DMS53 treated with DMSO at 0.1 percent for 48 hours (cell line): ENCODE measurements around the gene RTP3.
"Not testable (repeated sequence)": the region's sequence is repeated elsewhere in the genome, so short reads cannot be mapped to it uniquely, and the experiment has no call there.

Experiments
- DNase-seq: peaks from one replicate; lab custom pipeline; 2025; ENCODE audit not compliant: unreplicated experiment; lab: John Stamatoyannopoulos, UW

The RTP3 gene

DNA sequence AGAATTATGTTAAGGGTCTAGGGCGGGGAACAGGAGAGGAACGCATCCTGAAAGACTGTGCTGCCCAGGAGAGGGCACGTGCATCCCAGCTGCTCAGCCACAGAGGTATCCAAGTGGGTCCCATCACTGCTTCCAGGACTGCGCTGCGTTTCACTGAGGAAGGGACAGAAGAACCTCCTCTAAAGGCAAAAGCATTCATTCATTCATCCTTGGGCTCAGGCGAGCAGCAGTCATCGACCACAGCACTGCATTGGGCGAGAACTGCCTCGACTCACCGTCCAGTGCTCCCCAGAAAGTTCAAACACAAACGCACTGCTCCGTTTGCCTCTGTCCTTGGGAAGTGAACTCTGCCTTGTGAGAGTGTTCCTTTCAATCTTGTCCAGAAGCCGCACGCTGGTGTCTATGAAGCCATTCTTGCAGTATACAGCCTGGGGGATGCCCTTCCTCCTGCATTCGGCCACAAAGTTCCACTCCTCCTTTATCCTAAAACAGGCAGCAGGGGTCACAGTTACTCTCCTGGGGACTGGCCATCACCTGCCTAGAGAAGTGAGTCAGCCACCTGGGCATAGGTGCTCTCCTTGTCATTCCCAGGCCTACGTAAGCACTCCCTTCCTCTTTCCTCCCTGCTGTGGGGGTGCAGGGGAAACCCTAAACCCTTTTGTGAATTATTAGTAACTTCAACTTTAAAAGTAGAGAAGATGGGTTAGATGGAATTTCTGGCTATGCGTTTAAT lies 47.2 kb downstream of the RTP3 start:
- DNase-seq, result no peak

DNA sequence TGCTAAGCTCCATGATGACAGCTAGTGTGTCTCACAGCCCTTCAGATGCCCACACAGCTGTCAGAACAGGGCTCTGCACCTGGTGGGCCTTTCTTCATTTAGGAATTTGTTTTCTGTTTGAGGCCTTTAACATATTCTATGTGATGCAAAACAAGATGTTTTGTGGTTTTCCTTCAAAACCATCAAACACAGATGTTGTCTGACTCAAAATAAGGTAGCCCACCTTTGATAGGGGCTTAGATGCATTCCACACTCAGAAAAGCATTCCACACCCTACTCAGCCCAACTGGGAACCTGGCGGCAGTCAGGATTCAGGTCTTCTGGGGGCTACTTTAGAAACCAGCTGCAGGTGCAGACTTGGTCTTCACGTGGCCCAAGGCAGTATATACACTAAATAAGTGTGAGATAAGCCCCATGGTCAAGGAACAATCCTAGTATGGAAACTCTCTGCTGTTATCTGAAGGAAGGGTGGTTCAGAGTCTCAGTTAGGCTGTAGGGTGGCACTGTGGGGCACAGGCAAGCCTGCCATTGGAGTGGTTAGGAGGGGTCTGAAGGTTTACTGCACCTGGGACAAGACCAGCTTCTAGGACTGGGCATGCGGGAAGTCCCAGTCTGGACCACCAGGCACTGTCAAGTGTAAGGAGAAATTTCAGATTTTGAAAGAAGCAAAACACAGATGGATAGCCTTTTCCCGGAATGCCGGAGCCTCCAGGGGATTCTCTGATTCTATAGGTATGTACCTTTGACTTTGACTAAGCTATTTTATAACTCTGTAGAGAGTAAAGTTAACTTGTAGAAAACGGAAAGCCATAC lies 48.2 kb downstream of the RTP3 start:
- no peak for DNase-seq

DNA sequence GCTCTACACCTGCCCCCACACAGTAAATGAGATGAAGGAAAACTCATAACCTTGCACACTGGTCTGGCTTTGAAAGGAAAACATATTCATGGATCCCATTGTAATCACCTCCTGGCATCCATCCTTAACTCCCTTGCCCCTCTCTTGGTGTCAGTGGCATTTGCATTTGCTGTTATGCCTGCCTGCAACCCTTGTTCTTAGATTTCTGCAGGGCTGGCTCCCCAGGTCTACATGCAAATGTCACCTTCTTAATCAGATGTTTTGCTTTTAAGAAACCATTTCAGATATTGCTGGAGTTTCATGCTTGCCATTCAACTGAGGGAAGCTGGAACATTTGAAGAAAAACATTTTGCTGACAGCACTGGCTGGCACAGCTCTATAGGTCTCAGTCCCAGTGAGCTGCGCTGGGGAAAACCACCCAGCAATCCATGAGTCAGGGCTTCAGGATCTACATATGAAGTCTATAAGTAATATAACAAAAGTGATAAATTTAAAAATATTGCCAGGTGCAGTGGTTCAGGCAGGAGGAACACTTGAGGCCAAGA lies 49.2 kb downstream of the RTP3 start:
- DNase-seq, result no peak

DNA sequence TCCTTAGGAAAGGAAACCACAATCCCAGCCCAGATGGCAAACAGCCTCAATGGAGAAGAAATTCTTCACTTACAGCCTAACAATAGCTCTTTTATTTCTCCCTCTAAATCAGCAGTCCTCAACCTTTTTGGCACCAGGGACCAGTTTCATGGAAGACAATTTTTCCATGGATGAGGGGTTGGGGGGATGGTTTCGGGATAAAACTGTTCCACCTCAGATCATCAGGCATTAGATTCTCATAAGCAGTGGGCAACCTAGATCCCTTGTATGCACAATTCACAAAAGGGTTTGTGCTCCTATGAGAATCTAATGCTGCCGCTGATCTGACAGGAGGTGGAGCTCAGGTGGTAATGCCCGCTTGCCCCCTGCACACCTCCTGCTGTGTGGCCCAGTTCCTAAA lies 50.8 kb downstream of the RTP3 start:
- not testable (repeated sequence) for DNase-seq

DNA sequence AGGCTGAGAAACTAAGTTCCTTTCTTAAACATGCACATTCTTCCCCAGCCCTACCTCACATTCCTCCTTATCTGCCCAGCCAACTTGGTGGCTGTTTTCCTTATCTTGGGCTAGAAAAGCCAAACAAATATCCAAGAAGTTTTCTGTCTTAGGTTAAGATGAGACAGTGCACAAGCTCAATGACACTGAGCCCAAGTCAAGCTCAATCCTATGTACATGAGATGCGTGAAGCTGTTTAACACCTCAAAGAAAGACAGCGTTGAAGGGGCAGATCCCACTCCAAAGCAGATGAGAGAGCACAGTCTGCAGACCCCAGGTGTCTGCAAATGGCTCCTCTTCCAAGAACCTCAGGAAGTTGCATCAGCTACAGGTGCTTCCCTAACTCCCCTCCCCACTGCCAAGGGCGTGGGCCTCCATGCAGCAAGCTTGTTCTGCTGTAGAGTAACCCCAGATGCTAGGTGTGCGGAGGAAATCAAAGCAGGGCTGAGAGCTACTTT lies 51.7 kb downstream of the RTP3 start:
- no peak for DNase-seq

DNA sequence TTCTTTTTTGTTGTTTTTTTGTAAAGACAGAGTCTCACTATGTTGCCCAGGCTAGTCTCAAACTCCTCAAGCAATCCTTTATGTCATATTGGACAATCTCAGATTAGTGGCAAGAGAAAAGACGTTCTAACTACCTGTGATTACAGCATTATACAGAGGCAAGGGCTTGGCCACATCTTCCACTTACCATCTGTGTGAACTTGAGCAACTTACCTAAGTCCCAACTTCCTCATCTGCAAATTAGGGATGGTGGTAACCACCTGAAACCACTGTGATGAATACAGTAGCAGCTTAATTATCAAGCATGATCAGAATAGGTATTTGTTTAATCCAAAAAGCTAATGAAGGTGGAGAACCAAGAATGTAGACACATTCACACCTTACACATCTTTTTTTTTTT lies 52.2 kb downstream of the RTP3 start:
- no peak for DNase-seq
